HepG2 (cell line): ENCODE data around the gene TSNAX. TPM values are rescaled to one million over a fixed set of nuclear protein-coding genes. Genes with fewer than 3 reads are reported as not detected.

Source experiments
- ATAC-seq: fragments of 200-7000 bp; cut with Tn5 transposase; 3 replicates; pipeline ENCODE4 v1.9.1; 2020; ENCODE audit warnings: mild to moderate bottlenecking, moderate library complexity
- BruUV-seq: library from RNA; stranded (reverse); fragments of 400-500 nt; replicated peaks from 2 replicates; lab custom pipeline; 2021; lab: Mats Ljungman, UMichigan
- CTCF ChIA-PET: fragments of 300-600 bp; formaldehyde crosslinking; extraction: SDS; loops from one replicate; lab custom pipeline; 2021; ENCODE audit warnings: low total read pairs, inconsistent platforms, low intra/inter-chr PET ratio; lab: Yijun Ruan, JAX
- POLR2A ChIA-PET: fragments of 350-600 bp; sonication (Branson Sonifier 250); formaldehyde crosslinking; loops from one replicate; lab custom pipeline; 2020; ENCODE audit warnings: antibody characterized with exemption, inconsistent platforms; lab: Yijun Ruan, JAX
- DNase-seq: peaks from one replicate; pipeline ENCODE4 v3.0.0-alpha.2; 2015; ENCODE audit warnings: low spot score
- FAIRE-seq: peaks from 3 replicates; lab custom pipeline; 2011; peaks lifted over from hg19 to GRCh38; lab: Jason Lieb, UNC
- H2AFZ ChIP-seq: one replicate; pipeline ENCODE4 v1.6.1; 2011; ENCODE audit warnings: low read length, inconsistent platforms
- H3K27ac ChIP-seq: fragments of 300-600 bp; 3 replicates; pipeline ENCODE4 v1.8.0; 2011; ENCODE audit warnings: mixed run types, mild to moderate bottlenecking, mixed read lengths, low read length, inconsistent platforms; ENCODE audit not compliant: insufficient read depth; ENCODE audit errors: extremely low read length
- H3K27me3 ChIP-seq, 2 experiments: fragments of 200-600 bp in 1 of 2; 2 replicates in 1 of 2; 3 replicates in 1 of 2; pipeline versions ENCODE4 v1.6.0 to v1.8.0; 2011; ENCODE audit warnings: low read length in 2 of 2, mild to moderate bottlenecking in 2 of 2, moderate library complexity in 2 of 2, inconsistent platforms in 1 of 2; ENCODE audit not compliant: insufficient read depth in 2 of 2, control insufficient read depth in 1 of 2
- H3K36me3 ChIP-seq, 2 experiments: fragments of 200-600 bp in 1 of 2; replicated peaks in 1 of 2; 2 replicates in 1 of 2; 3 replicates in 1 of 2; pipeline versions ENCODE4 v1.5.1 to v1.8.0; 2011; ENCODE audit warnings: low read length in 2 of 2, inconsistent platforms in 1 of 2; ENCODE audit not compliant: insufficient read depth in 2 of 2, control insufficient read depth in 1 of 2
- H3K4me1 ChIP-seq: 2 replicates; pipeline ENCODE4 v1.5.1; 2012; ENCODE audit warnings: low read length, inconsistent platforms; ENCODE audit not compliant: insufficient read depth
- H3K4me2 ChIP-seq: 2 replicates; pipeline ENCODE4 v1.6.0; 2011; ENCODE audit warnings: low read depth, low read length, inconsistent platforms
- H3K4me3 ChIP-seq, 3 experiments: fragments of 200-600 bp in 1 of 3; sonication (generic), shearing (Covaris generic) in 1 of 3; replicated peaks in 1 of 3; 2 replicates each; pipeline ENCODE4 v1.5.1; 2011 to 2016; ENCODE audit warnings: low read length in 3 of 3, inconsistent platforms in 2 of 3, low read depth in 2 of 3, mild to moderate bottlenecking in 2 of 3, control low read depth in 1 of 3, mixed read lengths in 1 of 3; ENCODE audit not compliant: insufficient read depth in 1 of 3
- H3K79me2 ChIP-seq: one replicate; pipeline ENCODE4 v1.6.1; 2011; ENCODE audit warnings: low read length, inconsistent platforms; ENCODE audit not compliant: insufficient read depth
- H3K9ac ChIP-seq: 2 replicates; pipeline ENCODE4 v1.6.0; 2011; ENCODE audit warnings: mild to moderate bottlenecking, low read depth, low read length, inconsistent platforms; ENCODE audit not compliant: insufficient read depth
- H3K9me3 ChIP-seq: 2 replicates; pipeline ENCODE4 v1.5.1; 2012; ENCODE audit warnings: mild to moderate bottlenecking, low read length
- H4K20me1 ChIP-seq: 2 replicates; pipeline ENCODE4 v1.6.0; 2011; ENCODE audit warnings: inconsistent platforms, mild to moderate bottlenecking, low read length, moderate library complexity; ENCODE audit not compliant: insufficient read depth
- ATM ChIP-seq: fragments of 450-650 bp; IDR thresholded peaks from 2 replicates; pipeline ENCODE4 v1.7.1; 2017; ENCODE audit warnings: mild to moderate bottlenecking, borderline replicate concordance
- CREB1 ChIP-seq, 2 experiments: fragments of 450-650 bp in 1 of 2; IDR thresholded peaks; 2 replicates each; pipeline ENCODE4 v1.6.1; 2016 to 2017; ENCODE audit warnings: control low read depth in 1 of 2, mild to moderate bottlenecking in 1 of 2, missing compliant biosample characterization in 1 of 2, missing genetic modification characterization in 1 of 2
- NR1H2 ChIP-seq: sonication (generic); formaldehyde crosslinking; IDR thresholded peaks from 2 replicates; pipeline ENCODE4 v1.8.1; 2022; ENCODE audit warnings: low read depth, missing genetic modification reagents, borderline replicate concordance
- PHF21A ChIP-seq: sonication (generic); formaldehyde crosslinking; IDR thresholded peaks from 2 replicates; pipeline ENCODE4 v1.5.0; 2020; ENCODE audit warnings: mild to moderate bottlenecking, missing genetic modification reagents
- POLR2AphosphoS2 ChIP-seq: IDR thresholded peaks from 2 replicates; pipeline ENCODE4 v1.6.1; 2011; ENCODE audit warnings: low read depth, low read length, improper control_type of control experiment
- SRF ChIP-seq: IDR thresholded peaks from 2 replicates; pipeline ENCODE4 v1.6.1; 2011; ENCODE audit warnings: mild to moderate bottlenecking, low read depth, low read length, moderate library complexity
- THAP11 ChIP-seq: IDR thresholded peaks from 2 replicates; pipeline ENCODE4 v1.6.1; 2016; ENCODE audit warnings: missing biosample characterization, missing genetic modification reagents
- ZBTB21 ChIP-seq: sonication (generic); formaldehyde crosslinking; IDR thresholded peaks from 2 replicates; pipeline ENCODE4 v1.4.0; 2020; ENCODE audit warnings: missing genetic modification reagents
- ZFX ChIP-seq: sonication (generic); formaldehyde crosslinking; IDR thresholded peaks from 2 replicates; pipeline ENCODE4 v1.4.0; 2020; ENCODE audit warnings: mild to moderate bottlenecking, low read depth, missing genetic modification reagents, moderate library complexity
- ZMYM4 ChIP-seq: sonication (generic); formaldehyde crosslinking; IDR thresholded peaks from 2 replicates; pipeline ENCODE4 v1.8.1; 2023; ENCODE audit warnings: mild to moderate bottlenecking, missing genetic modification reagents
- ZNF18 ChIP-seq: sonication (generic); formaldehyde crosslinking; IDR thresholded peaks from 2 replicates; pipeline ENCODE4 v1.8.0; 2022; ENCODE audit warnings: mild to moderate bottlenecking, missing genetic modification reagents; ENCODE audit not compliant: insufficient replicate concordance
- ZNF232 ChIP-seq: sonication (generic); formaldehyde crosslinking; IDR thresholded peaks from 2 replicates; pipeline ENCODE4 v1.4.0; 2020; ENCODE audit warnings: missing genetic modification reagents, borderline replicate concordance
- ZNF276 ChIP-seq: sonication (generic); formaldehyde crosslinking; IDR thresholded peaks from 2 replicates; pipeline ENCODE4 v1.4.0; 2020; ENCODE audit warnings: mild to moderate bottlenecking, low read depth, missing genetic modification reagents
- ZNF430 ChIP-seq: sonication (generic); formaldehyde crosslinking; IDR thresholded peaks from 2 replicates; pipeline ENCODE4 v1.9.0; 2021; ENCODE audit warnings: mild to moderate bottlenecking, missing genetic modification reagents
- ZNF441 ChIP-seq: sonication (generic); formaldehyde crosslinking; IDR thresholded peaks from 2 replicates; pipeline ENCODE4 v1.7.0; 2021; ENCODE audit warnings: missing genetic modification reagents, borderline replicate concordance
- ZNF570 ChIP-seq: sonication (generic); formaldehyde crosslinking; IDR thresholded peaks from 2 replicates; pipeline ENCODE4 v1.4.0; 2020; ENCODE audit warnings: mild to moderate bottlenecking, missing genetic modification reagents, borderline replicate concordance
- ZNF781 ChIP-seq: sonication (generic); formaldehyde crosslinking; IDR thresholded peaks from 2 replicates; pipeline ENCODE4 v1.5.1; 2020; ENCODE audit warnings: borderline replicate concordance, mild to moderate bottlenecking, missing genetic modification reagents; ENCODE audit errors: not compliant biosample characterization
- WGBS: methylation state at CpG from one replicate; pipeline ENCODE4 v1.1.6; 2017; ENCODE audit warnings: low lambda C conversion rate; 5-methylcytosine and 5-hydroxymethylcytosine counted together
- in situ Hi-C: cut with HindIII; loops from 2 replicates; pipeline ENCODE4 v1.10.0; 2017; ENCODE audit warnings: low pct_unique_long_range_greater_than_20kb; ENCODE audit not compliant: extremely low pct_ligation_motif_present
- intact Hi-C: fragments of 100-400 bp; cut with micrococcal nuclease; formaldehyde crosslinking; loops from one replicate; pipeline ENCODE4 v1.10.0; 2022; ENCODE audit not compliant: unreplicated experiment
- polyA plus RNA-seq, 8 experiments: library from polyadenylated mRNA; depleted of rRNA in 3 of 8; stranded (reverse) in 7 of 8; unstranded in 1 of 8; fragments of >200 nt; fragmentation: Illumina TruSeq in 4 of 8; extraction: Trizol in 4 of 8; gene quantifications; 2 replicates each; pipeline versions ENCODE4 v1.2.1 to v1.2.3, GENCODE V29; 2011 to 2016; ENCODE audit warnings: low read depth in 4 of 8, missing spikeins in 1 of 8, mixed read lengths in 1 of 8; ENCODE audit not compliant: insufficient read depth in 1 of 8
- total RNA-seq, 5 experiments: library from RNA; depleted of rRNA; stranded (reverse); fragments of >200 nt; fragmentation: Illumina TruSeq; extraction: Trizol; gene quantifications; 2 replicates each; pipeline ENCODE4 v1.2.3, GENCODE V29; 2016; ENCODE audit warnings: low read depth in 1 of 5
- TF ChIP-seq, protein P1 (sequence below): sonication (generic); formaldehyde crosslinking; IDR thresholded peaks from 2 replicates; pipeline ENCODE4 v1.4.0; 2020; ENCODE audit warnings: mild to moderate bottlenecking, missing genetic modification reagents

TSNAX gene
- total and polyA plus RNA-seq, 2 of the 13 experiments (the other 11 are each of a cell fraction or from before 2014, with no cell fraction given): 13.2 to 46.2 TPM

GRCh38 chr1:231523816-231524215 lies 4.7 kb upstream of the TSNAX start:
- H3K4me1 ChIP-seq: peaks cover 29% of the 10 kb centered on the region
- H3K9ac ChIP-seq: no peak overlapping the region
- H2AFZ ChIP-seq: no peak overlapping the region
- no peak for DNase-seq
- ChIA-PET CTCF (no interaction called here), POLR2A (no interaction called here)
- intact Hi-C loops (no loop called here), in situ Hi-C loops (no loop called here)
- no peak overlapping the region for H3K4me3 ChIP-seq
- FAIRE-seq: no peak
- no peak overlapping the region for H3K4me2 ChIP-seq
- no peak for TF ChIP-seq THAP11 (CRISPR knock-in tag)
- TF ChIP-seq ZNF430 (CRISPR knock-in tag): no peak
- TF ChIP-seq ZNF441 (CRISPR knock-in tag): no peak
- TF ChIP-seq, protein P1, sequence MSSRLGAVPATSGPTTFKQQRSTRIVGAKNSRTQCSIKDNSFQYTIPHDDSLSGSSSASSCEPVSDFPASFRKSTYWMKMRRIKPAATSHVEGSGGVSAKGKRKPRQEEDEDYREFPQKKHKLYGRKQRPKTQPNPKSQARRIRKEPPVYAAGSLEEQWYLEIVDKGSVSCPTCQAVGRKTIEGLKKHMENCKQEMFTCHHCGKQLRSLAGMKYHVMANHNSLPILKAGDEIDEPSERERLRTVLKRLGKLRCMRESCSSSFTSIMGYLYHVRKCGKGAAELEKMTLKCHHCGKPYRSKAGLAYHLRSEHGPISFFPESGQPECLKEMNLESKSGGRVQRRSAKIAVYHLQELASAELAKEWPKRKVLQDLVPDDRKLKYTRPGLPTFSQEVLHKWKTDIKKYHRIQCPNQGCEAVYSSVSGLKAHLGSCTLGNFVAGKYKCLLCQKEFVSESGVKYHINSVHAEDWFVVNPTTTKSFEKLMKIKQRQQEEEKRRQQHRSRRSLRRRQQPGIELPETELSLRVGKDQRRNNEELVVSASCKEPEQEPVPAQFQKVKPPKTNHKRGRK (CRISPR knock-in tag): no peak
- TF ChIP-seq ZBTB21 (CRISPR knock-in tag): no peak
- TF ChIP-seq ZFX (CRISPR knock-in tag): no peak
- no peak for TF ChIP-seq ZNF276 (CRISPR knock-in tag)
- no peak for TF ChIP-seq NR1H2 (CRISPR knock-in tag)
- TF ChIP-seq ZMYM4 (CRISPR knock-in tag): no peak
- no peak for TF ChIP-seq ZNF781 (CRISPR knock-in tag)
- no peak for TF ChIP-seq SRF
- no peak for TF ChIP-seq ATM
- TF ChIP-seq ZNF570 (CRISPR knock-in tag): no peak
- no peak for TF ChIP-seq POLR2AphosphoS2
- no peak for TF ChIP-seq ZNF18 (CRISPR knock-in tag)
- TF ChIP-seq CREB1 (IDR thresholded peaks at IDR 0.05): no peak
- no peak for TF ChIP-seq CREB1 (CRISPR knock-in tag; IDR thresholded peaks at IDR 0.05)
- no peak for TF ChIP-seq ZNF232 (CRISPR knock-in tag)
- TF ChIP-seq PHF21A (CRISPR knock-in tag): no peak
- BruUV-seq: no TSS peak
- no peaks in the 10 kb centered on the region for H3K9me3 ChIP-seq
- WGBS: 85% methylated on average over 2 of the region's 2 CpGs
- ATAC-seq: no peak
- H3K27me3 ChIP-seq: no peaks in the 10 kb centered on the region; a peak in 1 of 5 replicates
- no peaks in the 10 kb centered on the region for H3K36me3 ChIP-seq
- H3K79me2 ChIP-seq: no peaks in the 10 kb centered on the region
- H3K27ac ChIP-seq: no peak overlapping the region
- no peaks in the 10 kb centered on the region for H4K20me1 ChIP-seq
